ENCODE measurements around the gene MAP7D1.

MAP7D1 gene

GRCh38 chr1:36126005-36126716, 29.8 kb upstream of the MAP7D1 start:
- FAIRE-seq (no peak), DNase-seq (ENCODE audit: extremely low spot score, insufficient read length, low read depth) (no peak)

- DNase-seq (ENCODE audit: extremely low spot score, insufficient read length, low read depth): no peak
- FAIRE-seq: no peak
These were observed 29.0 kb upstream of the MAP7D1 start for GRCh38 chr1:36126797-36127500.

- DNase-seq (ENCODE audit: extremely low spot score, insufficient read length, low read depth): no peak
- FAIRE-seq: no peak
These were observed 27.6 kb upstream of the MAP7D1 start for GRCh38 chr1:36128126-36128904.

GRCh38 chr1:36128905-36129206, 27.1 kb upstream of the MAP7D1 start:
- FAIRE-seq: no peak
- DNase-seq (ENCODE audit: extremely low spot score, insufficient read length, low read depth): no peak

- FAIRE-seq (no peak), DNase-seq (ENCODE audit: extremely low spot score, insufficient read length, low read depth) (no peak)
These were observed 23.9 kb upstream of the MAP7D1 start for GRCh38 chr1:36132029-36132428.

- FAIRE-seq: no peak
- no peak for DNase-seq (ENCODE audit: extremely low spot score, insufficient read length, low read depth)
These were observed 22.5 kb upstream of the MAP7D1 start for GRCh38 chr1:36133484-36133883.

- no peak for FAIRE-seq
These were observed 21.9 kb upstream of the MAP7D1 start for GRCh38 chr1:36134031-36134430.

GRCh38 chr1:36134505-36135329, 21.2 kb upstream of the MAP7D1 start:
- peak; percentile 59 for FAIRE-seq
- peak; percentile 32 for DNase-seq (ENCODE audit: extremely low spot score, insufficient read length, low read depth)

More at GRCh38 chr1:36134031-36134430, 21.9 kb upstream of the MAP7D1 start:
- DNase-seq (ENCODE audit: extremely low spot score, insufficient read length, low read depth): no peak

- no peak for FAIRE-seq
- DNase-seq (ENCODE audit: extremely low spot score, insufficient read length, low read depth): no peak
These were observed 20.7 kb upstream of the MAP7D1 start for GRCh38 chr1:36135330-36135667.

- FAIRE-seq (no peak), DNase-seq (ENCODE audit: extremely low spot score, insufficient read length, low read depth) (no peak)
These were observed 20.2 kb upstream of the MAP7D1 start for GRCh38 chr1:36135796-36136195.

- DNase-seq (ENCODE audit: extremely low spot score, insufficient read length, low read depth) (no peak), FAIRE-seq (no peak)
These were observed 19.4 kb upstream of the MAP7D1 start for GRCh38 chr1:36136535-36136934.

- DNase-seq (ENCODE audit: extremely low spot score, insufficient read length, low read depth) (no peak), FAIRE-seq (no peak)
These were observed 18.7 kb upstream of the MAP7D1 start for GRCh38 chr1:36137226-36137625.

- DNase-seq (ENCODE audit: extremely low spot score, insufficient read length, low read depth): no peak
These were observed 18.2 kb upstream of the MAP7D1 start for GRCh38 chr1:36137776-36138175.

GRCh38 chr1:36139521-36139920, 16.4 kb upstream of the MAP7D1 start:
- FAIRE-seq: no peak
- DNase-seq (ENCODE audit: extremely low spot score, insufficient read length, low read depth): no peak

More at GRCh38 chr1:36137776-36138175, 18.2 kb upstream of the MAP7D1 start:
- no peak for FAIRE-seq

GRCh38 chr1:36142121-36142520, 13.8 kb upstream of the MAP7D1 start:
- FAIRE-seq: no peak
- no peak for DNase-seq (ENCODE audit: extremely low spot score, insufficient read length, low read depth)

- FAIRE-seq (peak; percentile 81), DNase-seq (ENCODE audit: extremely low spot score, insufficient read length, low read depth) (no peak)
These were observed 12.5 kb upstream of the MAP7D1 start for GRCh38 chr1:36143424-36143823.

GRCh38 chr1:36144413-36144812, 11.5 kb upstream of the MAP7D1 start:
- DNase-seq (ENCODE audit: extremely low spot score, insufficient read length, low read depth) (no peak), FAIRE-seq (no peak)

GRCh38 chr1:36148821-36149236, 7.1 kb upstream of the MAP7D1 start:
- FAIRE-seq (no peak), DNase-seq (ENCODE audit: extremely low spot score, insufficient read length, low read depth) (no peak)

GRCh38 chr1:36149237-36149972, 6.6 kb upstream of the MAP7D1 start, which contains the start of gene TRAPPC3:
TSS of gene TRAPPC3 (minus strand) at chr1:36149486. CDS start at chr1:36149378, 108 bp downstream.
- DNase-seq (ENCODE audit: extremely low spot score, insufficient read length, low read depth) (peak; percentile 92), FAIRE-seq (peak; percentile 98)

- FAIRE-seq (no peak), DNase-seq (ENCODE audit: extremely low spot score, insufficient read length, low read depth) (no peak)
These were observed 6.0 kb upstream of the MAP7D1 start for GRCh38 chr1:36149973-36150295.

Measured in GM18507 (cell line).